ENCODE measurements around the gene C10orf90. TPM values are rescaled to one million over a fixed set of nuclear protein-coding genes. Genes with fewer than 3 reads are reported as not detected.

Gene C10orf90
- total RNA-seq, 1 experiment from 2014 or later: not detected

GRCh38 chr10:126668505-126668904 is 2.0 kb downstream of the C10orf90 start:
- Histone ChIP-seq H3K4me2 (ENCODE audit: insufficient read depth, insufficient read length, low read length) (no peak overlapping the region), H3T11ph (ENCODE audit: low read length) (no peak overlapping the region), H3K4ac (ENCODE audit: low read depth, low read length) (no peak overlapping the region), H3K56ac (ENCODE audit: insufficient read length, low read depth, low read length) (no peak overlapping the region), H3K27me3 (ENCODE audit: insufficient read depth, low read length) (no peaks in the 10 kb centered on the region), H3K9ac (ENCODE audit: extremely low read depth, insufficient read length, low read length) (no peak overlapping the region), H3K23ac (ENCODE audit: insufficient read length, low read depth, low read length) (no peak overlapping the region), H3K27ac (ENCODE audit: insufficient read length, low read depth, low read length) (no peak overlapping the region), H3K14ac (ENCODE audit: insufficient read depth, low read length) (no peak overlapping the region), H2BK12ac (ENCODE audit: insufficient read length, low read depth, low read length) (no peak overlapping the region), H4K8ac (replicated peaks; ENCODE audit: insufficient read length, low read depth, low read length) (no peak overlapping the region), H4K91ac (ENCODE audit: insufficient read length, low read depth, low read length) (no peak overlapping the region), H4K20me1 (ENCODE audit: control insufficient read depth, insufficient read depth, insufficient read length) (no peaks in the 10 kb centered on the region), H2AK5ac (ENCODE audit: insufficient read length, low read length) (no peak overlapping the region), H3K79me2 (ENCODE audit: insufficient read depth, low read length) (no peaks in the 10 kb centered on the region), H3K79me1 (ENCODE audit: insufficient read depth, low read depth, low read length, poor library complexity, severe bottlenecking) (no peaks in the 10 kb centered on the region), H2AFZ (ENCODE audit: low read length) (no peak overlapping the region), H4K5ac (ENCODE audit: insufficient read length, low read depth, low read length) (no peak overlapping the region), H3K4me1 (ENCODE audit: insufficient read depth, low read length) (peaks cover 2% of the 10 kb centered on the region; the same call in 1 of the 2 replicates), H3K23me2 (ENCODE audit: insufficient read length, low read depth, low read length, poor library complexity, severe bottlenecking) (peaks cover 5% of the 10 kb centered on the region), H3K9me3 (ENCODE audit: control insufficient read depth, low read depth, low read length) (no peaks in the 10 kb centered on the region), H2BK5ac (ENCODE audit: insufficient read length, low read length) (no peak overlapping the region), H3K18ac (ENCODE audit: insufficient read length, low read depth, low read length) (no peak overlapping the region), H2BK15ac (ENCODE audit: low read depth, low read length) (no peak overlapping the region), H2BK20ac (ENCODE audit: low read depth, low read length, poor library complexity, severe bottlenecking) (no peak overlapping the region), H2BK120ac (ENCODE audit: low read depth, low read length, poor library complexity, severe bottlenecking) (no peak overlapping the region)
- no CpG with 5 or more reads among the region's 4 CpGs for WGBS (ENCODE audit: extremely low coverage, insufficient read length, low lambda C conversion rate)
- no peak for TF ChIP-seq CTCF (conservative IDR thresholded peaks at IDR 0.05)
- Mint-ChIP-seq H3K9me3 (peaks cover 4 to 9% of the 10 kb centered on the region in 2 experiments; a peak in 4 of 5 replicates), H3K27me3 (ENCODE audit: low read depth) (peaks cover 3% of the 10 kb centered on the region), H3K27ac (no peak overlapping the region), H3K4me1 (peaks cover 9 to 10% of the 10 kb centered on the region in 2 experiments), H3K36me3 (ENCODE audit: insufficient read depth in 1 of 3, low read depth in 3 of 3) (peaks cover 0 to 6% (median 3%) of the 10 kb centered on the region in 3 experiments; a peak in 4 of 7 replicates), H3K4me3 (no peak overlapping the region)
- DNase-seq: no peak

Measured in H9 (cell line).